Measurements from ENCODE around the gene SCN4A.

DNA sequence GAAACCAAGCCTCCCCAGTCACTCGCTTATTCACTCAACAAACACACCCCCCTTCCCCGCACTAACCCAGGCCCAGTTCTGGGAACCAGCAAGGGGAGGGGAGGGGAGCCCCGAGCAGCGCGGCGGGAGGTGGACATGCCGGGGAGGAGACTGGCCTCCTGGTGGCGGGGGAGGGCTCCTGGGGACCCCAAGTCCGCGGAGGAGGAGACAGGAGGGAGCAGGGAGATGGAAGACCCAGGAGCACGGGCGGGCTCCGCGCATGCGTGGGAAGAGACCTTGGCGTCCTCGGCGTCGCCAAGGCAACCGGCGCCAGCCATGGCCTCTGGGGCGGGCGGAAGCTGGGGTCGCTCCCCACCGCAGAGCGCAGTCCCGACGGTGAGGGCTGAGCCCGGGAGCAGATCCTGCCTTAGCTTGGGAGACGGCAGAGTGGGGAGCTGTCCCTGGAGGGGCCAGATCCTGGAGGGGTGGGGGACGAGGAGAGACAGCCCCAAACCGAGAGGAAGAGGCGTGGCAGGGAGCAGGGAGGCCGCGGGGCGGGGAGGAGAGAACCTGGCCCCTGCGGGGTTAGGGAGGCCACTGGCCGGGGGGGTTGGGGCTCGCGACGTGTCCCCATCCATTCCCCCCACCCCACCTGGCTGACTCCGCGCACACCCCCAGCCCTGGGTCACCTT is 25.5 kb upstream of the SCN4A start, which contains the start of gene PRR29:
- TF ChIP-seq, protein P1, sequence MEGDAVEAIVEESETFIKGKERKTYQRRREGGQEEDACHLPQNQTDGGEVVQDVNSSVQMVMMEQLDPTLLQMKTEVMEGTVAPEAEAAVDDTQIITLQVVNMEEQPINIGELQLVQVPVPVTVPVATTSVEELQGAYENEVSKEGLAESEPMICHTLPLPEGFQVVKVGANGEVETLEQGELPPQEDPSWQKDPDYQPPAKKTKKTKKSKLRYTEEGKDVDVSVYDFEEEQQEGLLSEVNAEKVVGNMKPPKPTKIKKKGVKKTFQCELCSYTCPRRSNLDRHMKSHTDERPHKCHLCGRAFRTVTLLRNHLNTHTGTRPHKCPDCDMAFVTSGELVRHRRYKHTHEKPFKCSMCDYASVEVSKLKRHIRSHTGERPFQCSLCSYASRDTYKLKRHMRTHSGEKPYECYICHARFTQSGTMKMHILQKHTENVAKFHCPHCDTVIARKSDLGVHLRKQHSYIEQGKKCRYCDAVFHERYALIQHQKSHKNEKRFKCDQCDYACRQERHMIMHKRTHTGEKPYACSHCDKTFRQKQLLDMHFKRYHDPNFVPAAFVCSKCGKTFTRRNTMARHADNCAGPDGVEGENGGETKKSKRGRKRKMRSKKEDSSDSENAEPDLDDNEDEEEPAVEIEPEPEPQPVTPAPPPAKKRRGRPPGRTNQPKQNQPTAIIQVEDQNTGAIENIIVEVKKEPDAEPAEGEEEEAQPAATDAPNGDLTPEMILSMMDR (IDR thresholded peaks at IDR 0.05), result no peak
- TF ChIP-seq POLR2AphosphoS5 (IDR thresholded peaks at IDR 0.05), result no peak
- TF ChIP-seq POLR2A (IDR thresholded peaks at IDR 0.05), result no peak

Data from breast epithelium (tissue), 3 donors.